ENCODE data around the gene TLL1. TPM values are rescaled to one million over a fixed set of nuclear protein-coding genes. Genes with fewer than 3 reads are reported as not detected.

Gene TLL1
- total RNA-seq, 2 experiments from 2014 or later = not detected

- H3K27me3 Mint-ChIP-seq = peaks cover 24% of the 10 kb centered on the region
- no peak overlapping the region for H3K27ac Mint-ChIP-seq
- no peaks in the 10 kb centered on the region for H3K36me3 Mint-ChIP-seq
- DNase-seq (no peak), ATAC-seq (ENCODE audit: low read depth) (no peak)
- POLR2A ChIA-PET = no interaction called here
- no peak overlapping the region for H3K4me3 Mint-ChIP-seq
- no peaks in the 10 kb centered on the region for H3K9me3 Mint-ChIP-seq
- H3K4me1 Mint-ChIP-seq = peaks cover 1% of the 10 kb centered on the region
Measured at GRCh38 chr4:165867961-165868360, 5.1 kb upstream of the TLL1 start.

GRCh38 chr4:165873298-165874071 is 448 bp downstream of the TLL1 start:
- no peaks in the 10 kb centered on the region for H3K9me3 Mint-ChIP-seq
- DNase-seq (peak; percentile 30), ATAC-seq (ENCODE audit: low read depth) (peak; percentile 36)
- H3K27me3 Mint-ChIP-seq = peaks cover 56% of the 10 kb centered on the region
- POLR2A ChIA-PET = no interaction called here
- H3K27ac Mint-ChIP-seq = no peak overlapping the region
- peaks cover 3% of the 10 kb centered on the region for H3K4me1 Mint-ChIP-seq
- H3K4me3 Mint-ChIP-seq = peak overlapping the region; percentile 48
- no peaks in the 10 kb centered on the region for H3K36me3 Mint-ChIP-seq

- H3K27me3 Mint-ChIP-seq = peaks cover 56% of the 10 kb centered on the region
- ATAC-seq (ENCODE audit: low read depth) (no peak), DNase-seq (no peak)
- peaks cover 3% of the 10 kb centered on the region for H3K4me1 Mint-ChIP-seq
- H3K9me3 Mint-ChIP-seq = no peaks in the 10 kb centered on the region
- no peak overlapping the region for H3K27ac Mint-ChIP-seq
- H3K36me3 Mint-ChIP-seq = no peaks in the 10 kb centered on the region
- H3K4me3 Mint-ChIP-seq = peak overlapping the region; percentile 28
- POLR2A ChIA-PET = no interaction called here
Measured at GRCh38 chr4:165874072-165874790, 1.2 kb downstream of the TLL1 start.

GRCh38 chr4:165874791-165875371 is 1.8 kb downstream of the TLL1 start:
- no peak for ATAC-seq (ENCODE audit: low read depth)
- no peaks in the 10 kb centered on the region for H3K9me3 Mint-ChIP-seq
- peaks cover 3% of the 10 kb centered on the region for H3K4me1 Mint-ChIP-seq
- H3K27ac Mint-ChIP-seq = no peak overlapping the region
- DNase-seq = no peak
- no peaks in the 10 kb centered on the region for H3K36me3 Mint-ChIP-seq
- no peak overlapping the region for H3K4me3 Mint-ChIP-seq
- peaks cover 56% of the 10 kb centered on the region for H3K27me3 Mint-ChIP-seq
- POLR2A ChIA-PET = no interaction called here

GRCh38 chr4:165875446-165875845 is 2.4 kb downstream of the TLL1 start:
- Mint-ChIP-seq H3K27ac (no peak overlapping the region), H3K4me3 (no peak overlapping the region), H3K27me3 (peaks cover 56% of the 10 kb centered on the region), H3K36me3 (no peaks in the 10 kb centered on the region), H3K4me1 (peaks cover 3% of the 10 kb centered on the region), H3K9me3 (no peaks in the 10 kb centered on the region)
- ATAC-seq (ENCODE audit: low read depth) (no peak), DNase-seq (no peak)
- POLR2A ChIA-PET = no interaction called here

- POLR2A ChIA-PET = no interaction called here
- H3K4me1 Mint-ChIP-seq = peaks cover 3% of the 10 kb centered on the region
- H3K27me3 Mint-ChIP-seq = peaks cover 40% of the 10 kb centered on the region
- H3K36me3 Mint-ChIP-seq = no peaks in the 10 kb centered on the region
- ATAC-seq (ENCODE audit: low read depth) (no peak), DNase-seq (no peak)
- H3K27ac Mint-ChIP-seq = no peak overlapping the region
- no peaks in the 10 kb centered on the region for H3K9me3 Mint-ChIP-seq
- H3K4me3 Mint-ChIP-seq = no peak overlapping the region
Measured at GRCh38 chr4:165877286-165877685, 4.2 kb downstream of the TLL1 start.

GRCh38 chr4:165879641-165880040 is 6.6 kb downstream of the TLL1 start:
- Mint-ChIP-seq H3K9me3 (no peaks in the 10 kb centered on the region), H3K4me3 (no peak overlapping the region), H3K36me3 (no peaks in the 10 kb centered on the region), H3K4me1 (no peaks in the 10 kb centered on the region), H3K27me3 (peaks cover 19% of the 10 kb centered on the region), H3K27ac (no peak overlapping the region)
- DNase-seq (no peak), ATAC-seq (ENCODE audit: low read depth) (no peak)
- POLR2A ChIA-PET = no interaction called here

GRCh38 chr4:165894159-165894558 is 21.1 kb downstream of the TLL1 start:
- POLR2A ChIA-PET = no interaction called here
- Mint-ChIP-seq H3K27ac (no peak overlapping the region), H3K27me3 (no peaks in the 10 kb centered on the region), H3K4me3 (no peak overlapping the region), H3K9me3 (peaks cover 6% of the 10 kb centered on the region), H3K36me3 (no peaks in the 10 kb centered on the region), H3K4me1 (no peaks in the 10 kb centered on the region)
- ATAC-seq (ENCODE audit: low read depth) (no peak), DNase-seq (no peak)

- Mint-ChIP-seq H3K4me3 (no peak overlapping the region), H3K27ac (no peak overlapping the region), H3K9me3 (no peaks in the 10 kb centered on the region), H3K4me1 (no peaks in the 10 kb centered on the region), H3K36me3 (no peaks in the 10 kb centered on the region), H3K27me3 (no peaks in the 10 kb centered on the region)
- ATAC-seq (ENCODE audit: low read depth) (no peak), DNase-seq (no peak)
- POLR2A ChIA-PET = no interaction called here
Measured at GRCh38 chr4:165905405-165906027, 32.5 kb downstream of the TLL1 start.

- POLR2A ChIA-PET = no interaction called here
- H3K27ac Mint-ChIP-seq = no peak overlapping the region
- H3K36me3 Mint-ChIP-seq = no peaks in the 10 kb centered on the region
- H3K27me3 Mint-ChIP-seq = no peaks in the 10 kb centered on the region
- no peak for ATAC-seq (ENCODE audit: low read depth)
- no peaks in the 10 kb centered on the region for H3K9me3 Mint-ChIP-seq
- H3K4me3 Mint-ChIP-seq = no peak overlapping the region
- no peak for DNase-seq
- H3K4me1 Mint-ChIP-seq = no peaks in the 10 kb centered on the region
Measured at GRCh38 chr4:165906272-165906671, 33.2 kb downstream of the TLL1 start.

- ATAC-seq (ENCODE audit: low read depth) = no peak
- no peaks in the 10 kb centered on the region for H3K27me3 Mint-ChIP-seq
- peaks cover 2% of the 10 kb centered on the region for H3K9me3 Mint-ChIP-seq
- H3K36me3 Mint-ChIP-seq = no peaks in the 10 kb centered on the region
- no peaks in the 10 kb centered on the region for H3K4me1 Mint-ChIP-seq
- POLR2A ChIA-PET = no interaction called here
- no peak for DNase-seq
- no peak overlapping the region for H3K27ac Mint-ChIP-seq
- H3K4me3 Mint-ChIP-seq = no peak overlapping the region
Measured at GRCh38 chr4:165909947-165910346, 36.9 kb downstream of the TLL1 start.

GRCh38 chr4:165915215-165915614 is 42.2 kb downstream of the TLL1 start:
- DNase-seq = no peak
- POLR2A ChIA-PET = no interaction called here
- no peak overlapping the region for H3K27ac Mint-ChIP-seq
- H3K9me3 Mint-ChIP-seq = peaks cover 2% of the 10 kb centered on the region
- ATAC-seq (ENCODE audit: low read depth) = no peak
- H3K27me3 Mint-ChIP-seq = no peaks in the 10 kb centered on the region
- no peaks in the 10 kb centered on the region for H3K4me1 Mint-ChIP-seq
- no peaks in the 10 kb centered on the region for H3K36me3 Mint-ChIP-seq
- no peak overlapping the region for H3K4me3 Mint-ChIP-seq

GRCh38 chr4:165921546-165921945 is 48.5 kb downstream of the TLL1 start:
- no peak for ATAC-seq (ENCODE audit: low read depth)
- Mint-ChIP-seq H3K9me3 (no peaks in the 10 kb centered on the region), H3K4me1 (no peaks in the 10 kb centered on the region), H3K27ac (no peak overlapping the region), H3K4me3 (no peak overlapping the region), H3K27me3 (no peaks in the 10 kb centered on the region), H3K36me3 (no peaks in the 10 kb centered on the region)
- DNase-seq = no peak
- POLR2A ChIA-PET = no interaction called here

- Mint-ChIP-seq H3K9me3 (no peaks in the 10 kb centered on the region), H3K36me3 (no peaks in the 10 kb centered on the region), H3K4me1 (no peaks in the 10 kb centered on the region), H3K4me3 (no peak overlapping the region), H3K27ac (no peak overlapping the region), H3K27me3 (no peaks in the 10 kb centered on the region)
- DNase-seq (no peak), ATAC-seq (ENCODE audit: low read depth) (no peak)
- POLR2A ChIA-PET = no interaction called here
Measured at GRCh38 chr4:165922747-165923146, 49.7 kb downstream of the TLL1 start.

Measured in activated naive CD8-positive, alpha-beta T cell treated with anti-CD3 and anti-CD28 coated beads, Interleukin-2, amount 10 ng/mL, durations not matched to agents 7 days and 5 days (primary cell).